ENCODE data around the gene CYB5D1.

The CYB5D1 gene

DNA sequence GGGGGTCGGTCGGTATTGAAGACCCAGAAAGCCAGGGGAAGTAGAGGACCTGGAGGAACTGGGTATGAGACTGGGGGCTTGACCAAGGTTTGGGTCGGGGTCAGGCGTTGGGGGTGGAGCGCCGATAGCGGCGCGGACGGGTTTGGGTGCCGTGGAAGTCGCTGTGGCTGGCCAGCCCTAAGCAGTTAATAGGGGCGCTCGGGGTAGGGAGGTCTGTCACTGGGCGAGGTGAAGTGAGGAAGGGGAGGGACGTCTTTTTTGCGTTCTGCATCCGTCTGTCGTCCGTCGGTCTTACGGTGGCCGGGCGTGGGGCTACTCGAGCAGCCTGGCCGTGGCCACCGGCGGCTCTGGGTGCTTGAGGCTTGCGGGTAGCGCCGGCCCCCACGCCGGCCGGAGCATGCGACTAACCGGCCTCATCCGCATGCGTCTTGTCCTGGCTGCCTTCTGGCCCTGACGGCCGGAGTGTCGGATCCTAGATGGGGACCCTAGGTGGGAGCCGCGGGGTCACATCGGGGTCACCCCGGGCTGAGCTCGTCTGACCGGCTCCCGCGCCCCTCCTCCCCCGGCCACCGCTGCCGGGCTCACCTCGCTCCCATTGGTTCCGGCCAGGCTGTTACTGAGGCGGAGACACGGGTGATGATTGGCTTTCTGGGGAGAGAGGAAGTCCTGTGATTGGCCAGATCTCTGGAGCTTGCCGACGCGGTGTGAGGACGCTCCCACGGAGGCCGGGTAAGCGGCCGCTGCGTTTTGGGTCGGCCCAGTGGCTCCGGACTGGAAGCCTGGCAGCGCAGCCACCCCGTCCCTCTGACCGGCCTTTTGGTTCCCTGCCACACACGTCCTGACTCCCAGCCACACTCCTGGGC, 13.3 kb upstream of the CYB5D1 start:
- DNase-seq (ENCODE audit: low read depth in 2 of 2, low spot score in 1 of 2): peak in 1 of 2 donors; percentile 69

DNA sequence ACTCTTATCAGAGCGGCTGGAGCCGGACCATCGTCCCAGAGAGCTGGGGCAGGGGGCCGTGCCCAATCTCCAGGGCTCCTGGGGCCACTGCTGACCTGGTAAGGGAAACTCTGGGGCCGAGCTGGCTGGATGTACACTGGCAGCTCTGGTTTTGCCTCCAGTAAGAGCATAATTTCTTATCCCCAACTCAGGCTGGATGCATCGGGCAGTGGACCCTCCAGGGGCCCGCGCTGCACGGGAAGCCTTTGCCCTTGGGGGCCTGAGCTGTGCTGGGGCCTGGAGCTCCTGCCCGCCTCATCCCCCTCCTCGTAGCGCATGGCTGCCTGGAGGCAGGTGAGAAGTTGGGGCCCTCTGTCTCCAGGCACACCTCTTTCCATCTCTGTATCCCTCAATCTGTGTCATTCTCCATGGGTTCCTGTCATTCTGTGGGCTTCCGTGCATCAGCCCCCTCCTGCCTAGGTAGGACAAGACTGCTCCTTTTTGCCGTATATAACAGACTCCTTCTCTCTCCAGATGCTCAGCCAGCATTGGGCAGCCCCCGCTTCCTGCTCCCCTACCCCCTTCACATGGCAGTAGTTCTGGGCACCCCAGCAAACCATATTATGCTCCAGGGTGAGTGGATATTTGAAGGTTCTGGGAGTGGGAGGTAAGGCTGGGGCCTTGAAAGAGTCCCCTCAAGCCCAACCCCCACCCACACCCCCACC, 12.3 kb upstream of the CYB5D1 start:
- DNase-seq (ENCODE audit: low read depth in 2 of 2, low spot score in 1 of 2): no peak

DNA sequence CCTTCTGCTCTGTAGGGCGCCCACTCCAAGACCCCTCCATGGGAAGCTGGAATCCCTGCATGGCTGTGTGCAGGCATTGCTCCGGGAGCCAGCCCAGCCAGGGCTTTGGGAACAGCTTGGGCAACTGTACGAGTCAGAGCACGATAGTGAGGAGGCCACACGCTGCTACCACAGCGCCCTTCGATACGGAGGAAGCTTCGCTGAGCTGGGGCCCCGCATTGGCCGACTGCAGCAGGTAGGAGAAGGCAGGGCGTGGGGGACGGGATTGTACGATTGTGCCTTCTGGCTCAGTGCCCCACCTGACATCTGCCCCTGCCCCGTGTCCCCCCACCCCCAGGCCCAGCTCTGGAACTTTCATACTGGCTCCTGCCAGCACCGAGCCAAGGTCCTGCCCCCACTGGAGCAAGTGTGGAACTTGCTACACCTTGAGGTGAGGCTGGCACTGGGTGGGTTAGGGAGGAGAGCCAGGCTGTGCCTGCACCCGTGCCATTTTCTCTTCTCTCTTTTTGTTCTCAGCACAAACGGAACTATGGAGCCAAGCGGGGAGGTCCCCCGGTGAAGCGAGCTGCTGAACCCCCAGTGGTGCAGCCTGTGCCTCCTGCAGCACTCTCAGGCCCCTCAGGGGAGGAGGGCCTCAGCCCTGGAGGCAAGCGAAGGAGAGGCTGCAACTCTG, 11.6 kb upstream of the CYB5D1 start:
- no peak for DNase-seq (ENCODE audit: low read depth in 2 of 2, low spot score in 1 of 2)

DNA sequence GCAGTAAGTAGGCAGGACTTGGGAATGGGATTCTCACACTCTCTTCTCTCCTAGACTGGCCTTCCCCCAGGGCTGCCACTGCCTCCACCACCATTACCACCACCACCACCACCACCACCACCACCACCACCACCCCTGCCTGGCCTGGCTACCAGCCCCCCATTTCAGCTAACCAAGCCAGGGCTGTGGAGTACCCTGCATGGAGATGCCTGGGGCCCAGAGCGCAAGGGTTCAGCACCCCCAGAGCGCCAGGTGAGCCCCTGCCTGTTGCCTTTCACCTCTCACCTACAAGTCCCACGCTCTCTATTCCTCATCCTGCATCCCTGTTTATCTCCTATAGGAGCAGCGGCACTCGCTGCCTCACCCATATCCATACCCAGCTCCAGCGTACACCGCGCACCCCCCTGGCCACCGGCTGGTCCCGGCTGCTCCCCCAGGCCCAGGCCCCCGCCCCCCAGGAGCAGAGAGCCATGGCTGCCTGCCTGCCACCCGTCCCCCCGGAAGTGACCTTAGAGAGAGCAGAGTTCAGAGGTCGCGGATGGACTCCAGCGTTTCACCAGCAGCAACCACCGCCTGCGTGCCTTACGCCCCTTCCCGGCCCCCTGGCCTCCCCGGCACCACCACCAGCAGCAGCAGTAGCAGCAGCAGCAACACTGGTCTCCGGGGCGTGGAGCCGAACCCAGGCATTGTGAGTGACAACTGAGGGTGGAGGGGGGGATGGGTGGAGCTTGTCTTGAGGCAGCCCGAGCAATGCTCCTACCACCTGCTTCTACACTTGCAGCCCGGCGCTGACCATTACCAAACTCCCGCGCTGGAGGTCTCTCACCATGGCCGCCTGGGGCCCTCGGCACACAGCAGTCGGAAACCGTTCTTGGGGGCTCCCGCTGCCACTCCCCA, 10.8 kb upstream of the CYB5D1 start:
- no peak for DNase-seq (ENCODE audit: low read depth in 2 of 2, low spot score in 1 of 2)

DNA sequence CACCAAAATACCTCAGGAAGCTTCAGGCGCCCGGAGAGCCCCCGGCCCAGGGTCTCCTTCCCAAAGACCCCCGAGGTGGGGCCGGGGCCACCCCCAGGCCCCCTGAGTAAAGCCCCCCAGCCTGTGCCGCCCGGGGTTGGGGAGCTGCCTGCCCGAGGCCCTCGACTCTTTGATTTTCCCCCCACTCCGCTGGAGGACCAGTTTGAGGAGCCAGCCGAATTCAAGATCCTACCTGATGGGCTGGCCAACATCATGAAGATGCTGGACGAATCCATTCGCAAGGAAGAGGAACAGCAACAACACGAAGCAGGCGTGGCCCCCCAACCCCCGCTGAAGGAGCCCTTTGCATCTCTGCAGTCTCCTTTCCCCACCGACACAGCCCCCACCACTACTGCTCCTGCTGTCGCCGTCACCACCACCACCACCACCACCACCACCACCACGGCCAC, 9.6 kb upstream of the CYB5D1 start:
- no peak for DNase-seq (ENCODE audit: low read depth in 2 of 2, low spot score in 1 of 2)

DNA sequence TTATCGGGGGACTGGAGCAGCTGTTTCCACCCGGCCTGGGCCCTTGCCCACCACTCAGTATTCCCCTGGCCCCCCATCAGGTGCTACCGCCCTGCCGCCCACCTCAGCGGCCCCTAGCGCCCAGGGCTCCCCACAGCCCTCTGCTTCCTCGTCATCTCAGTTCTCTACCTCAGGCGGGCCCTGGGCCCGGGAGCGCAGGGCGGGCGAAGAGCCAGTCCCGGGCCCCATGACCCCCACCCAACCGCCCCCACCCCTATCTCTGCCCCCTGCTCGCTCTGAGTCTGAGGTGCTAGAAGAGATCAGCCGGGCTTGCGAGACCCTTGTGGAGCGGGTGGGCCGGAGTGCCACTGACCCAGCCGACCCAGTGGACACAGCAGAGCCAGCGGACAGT, 9.1 kb upstream of the CYB5D1 start:
- no peak for DNase-seq (ENCODE audit: low read depth in 2 of 2, low spot score in 1 of 2)

DNA sequence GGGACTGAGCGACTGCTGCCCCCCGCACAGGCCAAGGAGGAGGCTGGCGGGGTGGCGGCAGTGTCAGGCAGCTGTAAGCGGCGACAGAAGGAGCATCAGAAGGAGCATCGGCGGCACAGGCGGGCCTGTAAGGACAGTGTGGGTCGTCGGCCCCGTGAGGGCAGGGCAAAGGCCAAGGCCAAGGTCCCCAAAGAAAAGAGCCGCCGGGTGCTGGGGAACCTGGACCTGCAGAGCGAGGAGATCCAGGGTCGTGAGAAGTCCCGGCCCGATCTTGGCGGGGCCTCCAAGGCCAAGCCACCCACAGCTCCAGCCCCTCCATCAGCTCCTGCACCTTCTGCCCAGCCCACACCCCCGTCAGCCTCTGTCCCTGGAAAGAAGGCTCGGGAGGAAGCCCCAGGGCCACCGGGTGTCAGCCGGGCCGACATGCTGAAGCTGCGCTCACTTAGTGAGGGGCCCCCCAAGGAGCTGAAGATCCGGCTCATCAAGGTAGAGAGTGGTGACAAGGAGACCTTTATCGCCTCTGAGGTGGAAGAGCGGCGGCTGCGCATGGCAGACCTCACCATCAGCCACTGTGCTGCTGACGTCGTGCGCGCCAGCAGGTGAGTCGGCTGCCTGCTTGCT, 8.6 kb upstream of the CYB5D1 start:
- DNase-seq (ENCODE audit: low read depth in 2 of 2, low spot score in 1 of 2): no peak

DNA sequence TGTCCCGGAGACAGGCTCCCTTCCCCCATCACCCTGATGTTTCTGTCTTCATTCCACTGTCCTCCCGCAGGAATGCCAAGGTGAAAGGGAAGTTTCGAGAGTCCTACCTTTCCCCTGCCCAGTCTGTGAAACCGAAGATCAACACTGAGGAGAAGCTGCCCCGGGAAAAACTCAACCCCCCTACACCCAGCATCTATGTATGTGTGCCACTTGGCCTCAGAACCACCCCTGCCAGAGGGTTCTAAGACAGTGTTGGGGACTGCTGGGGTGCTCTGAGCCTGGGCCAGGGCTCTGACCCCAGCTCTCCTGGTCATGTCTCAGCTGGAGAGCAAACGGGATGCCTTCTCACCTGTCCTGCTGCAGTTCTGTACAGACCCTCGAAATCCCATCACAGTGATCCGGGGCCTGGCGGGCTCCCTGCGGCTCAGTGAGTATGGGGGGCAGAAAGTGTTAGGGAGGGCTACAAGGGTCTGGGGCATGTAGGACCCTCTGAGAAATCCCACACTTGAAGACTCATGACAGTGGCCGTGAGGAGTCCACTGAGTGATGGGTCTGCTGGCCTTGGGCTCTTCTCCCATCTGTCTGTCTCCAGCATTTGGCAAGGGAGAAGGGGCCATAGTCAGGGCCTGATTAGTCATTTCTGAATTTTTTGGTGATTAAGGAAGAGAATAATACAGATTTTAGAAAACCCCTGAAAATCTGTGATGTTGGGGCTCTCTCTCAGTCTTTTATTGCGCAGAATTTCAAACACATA, 7.9 kb upstream of the CYB5D1 start:
- DNase-seq (ENCODE audit: low read depth in 2 of 2, low spot score in 1 of 2): no peak

DNA sequence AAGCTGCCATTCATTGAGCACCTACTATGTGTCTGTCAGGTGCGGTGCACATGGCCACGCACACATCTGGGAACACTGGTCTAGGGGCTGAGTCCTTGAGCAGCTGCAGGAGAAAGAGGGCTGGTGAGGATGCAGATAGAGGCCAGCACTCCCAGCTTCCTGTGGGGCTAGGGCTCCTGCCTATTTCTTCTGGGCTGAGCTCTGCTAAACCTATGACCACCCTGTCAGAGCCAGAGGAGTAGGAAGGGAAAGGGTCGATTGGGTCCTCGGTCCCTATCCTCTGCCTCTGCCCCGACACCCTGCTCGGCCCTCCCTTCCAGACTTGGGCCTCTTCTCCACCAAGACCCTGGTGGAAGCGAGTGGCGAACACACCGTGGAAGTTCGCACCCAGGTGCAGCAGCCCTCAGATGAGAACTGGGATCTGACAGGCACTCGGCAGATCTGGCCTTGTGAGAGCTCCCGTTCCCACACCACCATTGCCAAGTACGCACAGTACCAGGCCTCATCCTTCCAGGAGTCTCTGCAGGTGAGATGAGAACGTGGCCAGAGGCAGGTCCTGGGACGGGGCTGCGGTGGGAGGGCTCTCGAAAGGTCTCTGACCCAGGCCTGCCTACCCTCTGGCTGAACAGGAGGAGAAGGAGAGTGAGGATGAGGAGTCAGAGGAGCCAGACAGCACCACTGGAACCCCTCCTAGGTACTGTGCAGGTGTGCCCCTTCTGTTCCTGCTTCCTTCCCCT, 6.9 kb upstream of the CYB5D1 start:
- DNase-seq (ENCODE audit: low read depth in 2 of 2, low spot score in 1 of 2): no peak

DNA sequence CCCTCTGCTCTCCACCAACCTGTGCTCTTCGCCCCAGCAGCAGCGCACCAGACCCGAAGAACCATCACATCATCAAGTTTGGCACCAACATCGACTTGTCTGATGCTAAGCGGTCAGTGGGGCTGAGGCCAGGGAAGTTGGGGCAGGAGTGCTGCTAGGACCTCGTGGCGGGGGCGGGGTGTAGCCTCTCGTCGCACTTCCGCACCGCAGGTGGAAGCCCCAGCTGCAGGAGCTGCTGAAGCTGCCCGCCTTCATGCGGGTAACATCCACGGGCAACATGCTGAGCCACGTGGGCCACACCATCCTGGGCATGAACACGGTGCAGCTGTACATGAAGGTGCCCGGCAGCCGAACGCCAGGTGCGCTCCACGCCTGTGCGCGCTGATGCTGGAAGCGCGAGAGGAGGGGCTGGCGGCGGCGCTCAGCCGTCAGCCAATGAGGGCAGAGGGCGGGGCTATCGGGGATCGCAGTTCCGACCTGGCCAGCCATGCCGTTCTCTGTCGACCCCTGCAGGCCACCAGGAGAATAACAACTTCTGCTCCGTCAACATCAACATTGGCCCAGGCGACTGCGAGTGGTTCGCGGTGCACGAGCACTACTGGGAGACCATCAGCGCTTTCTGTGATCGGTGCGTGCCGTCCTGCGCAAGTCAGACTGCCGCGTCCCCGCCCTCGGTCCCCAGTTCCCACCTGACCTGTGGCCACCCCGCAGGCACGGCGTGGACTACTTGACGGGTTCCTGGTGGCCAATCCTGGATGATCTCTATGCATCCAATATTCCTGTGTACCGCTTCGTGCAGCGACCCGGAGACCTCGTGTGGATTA, 6.2 kb upstream of the CYB5D1 start:
- peak; percentile 73 to 82 for DNase-seq (ENCODE audit: low read depth in 2 of 2, low spot score in 1 of 2)

DNA sequence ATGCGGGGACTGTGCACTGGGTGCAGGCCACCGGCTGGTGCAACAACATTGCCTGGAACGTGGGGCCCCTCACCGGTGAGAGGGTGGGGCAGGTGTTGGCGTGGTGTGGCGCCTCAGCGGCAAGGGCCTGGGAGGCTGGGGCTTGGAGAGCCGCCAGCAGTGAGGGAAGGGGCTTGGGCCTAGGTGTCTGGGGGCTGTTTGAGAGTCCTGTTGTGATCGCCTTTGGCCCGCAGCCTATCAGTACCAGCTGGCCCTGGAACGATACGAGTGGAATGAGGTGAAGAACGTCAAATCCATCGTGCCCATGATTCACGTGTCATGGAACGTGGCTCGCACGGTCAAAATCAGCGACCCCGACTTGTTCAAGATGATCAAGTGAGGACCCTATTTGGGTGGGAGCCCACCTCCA, 5.5 kb upstream of the CYB5D1 start:
- no peak for DNase-seq (ENCODE audit: low read depth in 2 of 2, low spot score in 1 of 2)

DNA sequence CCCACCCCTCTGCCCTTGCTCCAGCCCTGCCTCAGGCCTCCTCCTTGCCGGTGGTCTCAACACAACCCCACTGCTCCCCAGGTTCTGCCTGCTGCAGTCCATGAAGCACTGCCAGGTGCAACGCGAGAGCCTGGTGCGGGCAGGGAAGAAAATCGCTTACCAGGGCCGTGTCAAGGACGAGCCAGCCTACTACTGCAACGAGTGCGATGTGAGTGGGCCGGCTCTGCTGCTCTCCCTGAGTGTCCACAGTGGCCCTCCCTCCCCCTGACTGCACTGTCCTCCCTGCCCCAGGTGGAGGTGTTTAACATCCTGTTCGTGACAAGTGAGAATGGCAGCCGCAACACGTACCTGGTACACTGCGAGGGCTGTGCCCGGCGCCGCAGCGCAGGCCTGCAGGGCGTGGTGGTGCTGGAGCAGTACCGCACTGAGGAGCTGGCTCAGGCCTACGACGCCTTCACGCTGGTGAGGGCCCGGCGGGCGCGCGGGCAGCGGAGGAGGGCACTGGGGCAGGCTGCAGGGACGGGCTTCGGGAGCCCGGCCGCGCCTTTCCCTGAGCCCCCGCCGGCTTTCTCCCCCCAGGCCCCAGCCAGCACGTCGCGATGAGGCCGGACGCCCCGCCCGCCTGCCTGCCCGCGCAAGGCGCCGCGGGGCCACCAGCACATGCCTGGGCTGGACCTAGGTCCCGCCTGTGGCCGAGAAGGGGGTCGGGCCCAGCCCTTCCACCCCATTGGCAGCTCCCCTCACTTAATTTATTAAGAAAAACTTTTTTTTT, 4.7 kb upstream of the CYB5D1 start:
- DNase-seq (ENCODE audit: low read depth in 2 of 2, low spot score in 1 of 2): no peak

DNA sequence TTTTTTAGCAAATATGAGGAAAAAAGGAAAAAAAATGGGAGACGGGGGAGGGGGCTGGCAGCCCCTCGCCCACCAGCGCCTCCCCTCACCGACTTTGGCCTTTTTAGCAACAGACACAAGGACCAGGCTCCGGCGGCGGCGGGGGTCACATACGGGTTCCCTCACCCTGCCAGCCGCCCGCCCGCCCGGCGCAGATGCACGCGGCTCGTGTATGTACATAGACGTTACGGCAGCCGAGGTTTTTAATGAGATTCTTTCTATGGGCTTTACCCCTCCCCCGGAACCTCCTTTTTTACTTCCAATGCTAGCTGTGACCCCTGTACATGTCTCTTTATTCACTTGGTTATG, 4.1 kb upstream of the CYB5D1 start:
- no peak for DNase-seq (ENCODE audit: low read depth in 2 of 2, low spot score in 1 of 2)

DNA sequence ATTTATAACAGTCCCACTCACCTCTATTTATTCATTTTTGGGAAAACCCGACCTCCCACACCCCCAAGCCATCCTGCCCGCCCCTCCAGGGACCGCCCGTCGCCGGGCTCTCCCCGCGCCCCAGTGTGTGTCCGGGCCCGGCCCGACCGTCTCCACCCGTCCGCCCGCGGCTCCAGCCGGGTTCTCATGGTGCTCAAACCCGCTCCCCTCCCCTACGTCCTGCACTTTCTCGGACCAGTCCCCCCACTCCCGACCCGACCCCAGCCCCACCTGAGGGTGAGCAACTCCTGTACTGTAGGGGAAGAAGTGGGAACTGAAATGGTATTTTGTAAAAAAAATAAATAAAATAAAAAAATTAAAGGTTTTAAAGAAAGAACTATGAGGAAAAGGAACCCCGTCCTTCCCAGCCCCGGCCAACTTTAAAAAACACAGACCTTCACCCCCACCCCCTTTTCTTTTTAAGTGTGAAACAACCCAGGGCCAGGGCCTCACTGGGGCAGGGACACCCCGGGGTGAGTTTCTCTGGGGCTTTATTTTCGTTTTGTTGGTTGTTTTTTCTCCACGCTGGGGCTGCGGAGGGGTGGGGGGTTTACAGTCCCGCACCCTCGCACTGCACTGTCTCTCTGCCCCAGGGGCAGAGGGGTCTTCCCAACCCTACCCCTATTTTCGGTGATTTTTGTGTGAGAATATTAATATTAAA, 3.6 kb upstream of the CYB5D1 start:
- DNase-seq (ENCODE audit: low read depth in 2 of 2, low spot score in 1 of 2): no peak

DNA sequence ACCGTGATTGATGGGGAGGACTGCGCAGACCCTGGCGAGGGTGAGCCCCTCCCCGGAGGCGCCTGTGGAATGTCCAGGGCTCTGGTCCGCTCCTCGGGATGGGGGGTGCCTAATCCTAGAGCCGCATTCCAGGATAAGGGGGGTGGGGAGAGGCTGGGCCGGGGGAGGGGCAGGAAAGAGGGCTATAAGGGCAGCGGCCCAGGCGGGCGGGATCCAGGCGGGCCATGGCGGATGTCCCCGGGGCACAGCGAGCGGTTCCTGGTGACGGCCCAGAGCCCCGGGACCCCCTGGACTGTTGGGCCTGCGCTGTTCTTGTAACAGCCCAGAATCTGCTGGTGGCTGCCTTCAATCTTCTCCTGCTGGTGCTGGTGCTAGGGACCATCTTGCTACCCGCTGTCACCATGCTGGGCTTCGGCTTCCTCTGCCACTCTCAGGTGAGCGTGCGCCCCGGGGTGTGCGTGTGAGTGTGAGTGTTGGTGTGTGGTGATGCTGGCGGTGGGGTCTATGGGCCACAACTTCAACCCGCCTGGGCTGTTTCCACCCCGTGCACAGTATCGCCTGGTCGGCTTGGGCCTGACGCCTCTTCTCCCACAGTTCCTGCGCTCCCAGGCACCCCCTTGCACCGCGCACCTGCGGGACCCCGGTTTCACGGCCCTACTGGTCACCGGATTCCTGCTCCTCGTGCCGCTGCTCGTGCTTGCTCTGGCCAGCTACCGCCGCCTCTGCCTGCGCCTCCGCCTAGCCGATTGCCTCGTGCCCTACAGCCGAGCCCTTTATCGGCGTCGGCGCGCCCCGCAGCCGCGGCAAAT, 2.7 kb upstream of the CYB5D1 start, which contains the start of gene TMEM88:
TSS of gene TMEM88 (plus strand) at position 216 of the 809 bp plus-strand sequence. CDS start at position 225, 9 bp downstream.
- no peak for DNase-seq (ENCODE audit: low read depth in 2 of 2, low spot score in 1 of 2)

DNA sequence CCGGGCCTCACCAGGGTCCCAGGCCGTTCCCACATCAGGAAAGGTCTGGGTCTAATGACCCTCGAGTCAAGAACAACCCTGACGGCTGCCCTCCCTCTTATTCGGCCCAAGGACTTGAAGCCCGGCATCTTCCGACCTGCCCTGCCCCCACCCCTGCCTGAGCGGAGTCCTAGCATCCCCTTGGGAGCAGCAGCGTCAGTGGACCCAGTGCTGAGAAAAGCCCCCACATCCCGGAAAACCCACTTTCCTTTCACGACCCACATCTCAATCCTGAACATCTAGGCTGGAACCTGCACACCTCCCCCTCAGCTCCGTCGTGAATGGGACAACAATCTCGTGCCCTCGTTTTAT, 2.2 kb upstream of the CYB5D1 start:
- no peak for DNase-seq (ENCODE audit: low read depth in 2 of 2, low spot score in 1 of 2)
